NCI-H2029 treated with DMSO at 0.1 percent for 48 hours (cell line): ENCODE data around the gene LAMTOR5.

ENCODE experiments used
- DNase-seq: peaks from one replicate; lab custom pipeline; 2025; lab: John Stamatoyannopoulos, UW

The LAMTOR5 gene

DNA sequence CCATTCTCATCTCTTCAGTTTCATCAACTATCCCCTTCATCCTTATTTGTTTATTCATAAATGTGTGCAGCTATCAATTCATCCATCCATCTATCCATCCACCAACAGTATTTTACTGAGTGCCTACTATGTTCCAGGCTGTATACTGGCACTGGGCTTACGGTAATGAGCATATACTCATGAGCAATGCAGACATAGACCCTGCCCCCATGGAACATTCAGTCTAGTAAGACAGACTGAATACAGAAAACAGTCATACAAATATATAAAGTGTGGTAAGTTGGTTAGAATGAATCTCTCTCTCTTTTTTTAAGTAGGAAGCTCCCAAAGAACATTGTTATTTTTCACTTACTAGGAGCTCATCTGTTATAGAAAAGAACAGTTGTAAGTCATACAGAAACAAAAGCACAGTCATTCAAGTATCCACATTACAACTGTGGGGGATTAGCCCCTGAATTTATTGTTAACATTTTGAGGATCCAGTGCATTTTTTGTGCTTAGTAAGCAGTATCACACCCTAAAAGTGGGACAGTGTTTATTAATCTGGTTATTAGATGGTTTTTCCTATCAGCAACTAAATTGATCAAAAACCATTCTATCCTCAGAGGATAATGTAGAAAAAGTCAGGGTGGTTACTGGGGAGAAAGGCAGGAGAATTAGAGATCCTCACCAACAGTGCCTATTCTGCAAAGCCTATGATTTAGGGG, 20.3 kb downstream of the LAMTOR5 start:
- DNase-seq = no peak

DNA sequence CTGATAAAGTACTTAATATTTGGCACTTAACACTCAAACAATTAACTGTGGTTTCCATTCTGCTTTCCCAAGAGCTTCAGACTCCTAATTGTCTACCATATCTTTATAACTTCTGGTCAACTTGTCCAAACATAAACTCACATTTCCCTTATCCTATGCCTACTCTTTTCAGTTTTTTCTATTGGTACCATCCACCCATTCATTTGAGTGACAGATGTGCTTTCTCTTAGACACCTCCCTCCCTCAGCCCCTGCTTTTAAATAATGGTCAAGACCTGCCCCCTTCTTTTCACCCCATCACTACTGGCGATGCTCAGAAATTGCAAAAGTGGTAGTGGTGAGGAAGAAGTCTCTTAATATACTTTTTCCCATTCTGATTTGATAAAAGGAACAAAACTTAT, 22.1 kb downstream of the LAMTOR5 start:
- DNase-seq = no peak

GRCh38 chr1:110384581-110385321, 22.7 kb downstream of the LAMTOR5 start:
- no peak for DNase-seq

DNA sequence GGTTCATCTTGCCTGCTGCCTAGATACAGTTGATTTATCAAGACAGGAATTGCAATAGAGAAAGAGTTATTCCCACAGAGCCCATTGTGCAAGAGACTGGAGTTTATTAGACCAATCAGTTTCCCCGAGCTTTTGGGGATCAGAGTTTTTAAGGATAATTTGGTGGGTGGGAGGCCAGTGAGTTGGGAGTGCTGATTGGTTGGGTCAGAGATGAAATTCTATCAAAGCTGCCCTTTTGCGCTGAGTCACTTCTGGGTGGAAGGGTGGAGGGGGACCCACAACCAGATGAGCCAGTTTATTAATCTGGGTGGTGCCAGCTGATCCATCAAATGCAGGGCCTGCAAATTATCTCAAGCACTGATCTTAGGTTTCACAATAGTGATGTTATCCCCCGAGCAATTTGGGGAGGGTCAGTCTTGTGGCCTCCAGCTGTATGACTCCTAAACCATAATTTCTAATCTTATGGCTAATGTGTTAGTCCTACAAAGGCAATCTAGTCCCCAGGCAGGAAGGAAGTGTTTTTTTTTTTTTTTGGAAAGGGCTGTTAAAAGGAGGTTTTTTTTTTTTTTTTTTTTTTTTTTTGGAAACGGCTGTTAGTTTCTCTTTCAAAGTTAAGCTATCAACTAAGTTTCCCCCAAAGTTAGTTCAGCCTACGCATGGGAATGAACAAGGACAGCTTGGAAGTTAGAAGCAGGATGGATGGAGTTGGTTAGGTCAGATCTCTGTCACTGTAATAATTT, 24.1 kb downstream of the LAMTOR5 start:
- DNase-seq = no peak

DNA sequence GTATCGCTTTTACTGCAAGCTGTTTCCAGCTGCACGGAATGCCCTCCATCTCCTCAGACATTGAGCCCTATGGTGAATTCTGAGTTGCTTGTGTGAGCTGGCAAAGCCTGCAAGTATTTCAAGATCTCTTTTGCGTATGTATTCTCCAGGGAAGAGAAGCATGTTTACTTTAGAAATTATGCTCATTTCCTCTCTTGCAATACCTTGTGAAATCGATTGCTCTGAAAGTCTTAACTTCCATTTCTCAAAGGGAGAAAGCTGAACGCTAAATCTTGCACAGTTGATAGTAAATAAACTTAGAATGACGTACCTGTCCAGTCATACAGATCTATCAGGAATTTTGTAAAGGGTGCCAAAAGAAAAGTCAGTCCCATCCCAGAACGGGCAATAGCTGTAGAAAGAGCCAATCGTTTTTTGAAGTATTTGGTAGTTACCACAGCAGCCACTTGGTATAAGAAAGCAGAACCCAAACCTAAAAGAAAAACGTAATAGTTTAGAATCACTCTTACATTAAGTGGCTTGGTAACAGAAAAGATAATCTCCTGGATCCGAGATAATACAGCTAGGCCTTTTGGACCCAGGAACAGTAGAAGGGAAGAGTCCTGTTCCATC, 26.7 kb downstream of the LAMTOR5 start:
- DNase-seq = no peak

- DNase-seq = no peak
These were observed 32.0 kb downstream of the LAMTOR5 start for GRCh38 chr1:110375490-110375889.

GRCh38 chr1:110370827-110371226, 36.7 kb downstream of the LAMTOR5 start:
- DNase-seq = no peak

DNA sequence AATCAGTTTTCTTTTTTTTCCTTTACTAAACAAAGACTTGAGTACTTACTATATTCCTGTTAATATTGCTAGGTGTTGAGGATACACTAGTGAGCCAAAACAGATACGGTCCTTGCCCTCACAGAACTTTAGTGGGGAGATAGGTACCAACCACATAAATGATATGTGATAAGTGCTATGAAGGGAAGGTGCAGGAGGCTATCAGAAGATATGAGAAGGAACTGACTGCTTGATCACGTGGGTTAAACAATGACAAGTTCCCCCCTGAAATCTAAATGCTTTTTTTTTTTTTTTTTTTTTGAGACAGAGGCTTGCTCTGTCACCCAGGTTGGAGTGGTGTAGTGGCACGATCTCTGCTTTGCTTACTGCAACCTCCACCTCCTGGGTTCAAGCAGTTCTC, 43.3 kb downstream of the LAMTOR5 start:
- DNase-seq = no peak

- DNase-seq = no peak
These were observed 45.6 kb downstream of the LAMTOR5 start for GRCh38 chr1:110361856-110362255.

GRCh38 chr1:110360431-110360830, 47.1 kb downstream of the LAMTOR5 start:
- no peak for DNase-seq

- DNase-seq = peak; percentile 23
These were observed 51.1 kb downstream of the LAMTOR5 start for GRCh38 chr1:110356379-110356778.

DNA sequence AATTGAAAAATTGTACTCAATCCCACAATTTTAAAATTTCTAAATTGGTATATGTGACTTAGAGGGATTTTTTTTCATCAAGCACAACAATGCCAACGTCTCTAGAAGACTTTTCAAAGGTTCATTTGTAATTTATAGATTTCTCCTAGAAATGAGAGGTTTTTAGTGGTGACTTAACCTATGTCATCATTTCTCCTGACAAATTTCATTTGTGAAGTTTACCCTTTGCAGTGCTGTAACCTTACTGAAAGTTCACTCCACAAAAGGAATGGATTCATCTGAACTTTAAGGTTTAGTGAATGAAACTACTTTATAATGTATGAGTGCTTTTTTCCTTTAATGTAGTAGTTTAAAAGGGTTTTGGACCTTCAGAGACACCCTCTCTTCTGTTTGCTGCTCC, 52.2 kb downstream of the LAMTOR5 start:
- DNase-seq = no peak
